SH-SY5Y (cell line): ENCODE measurements around the gene RPS6KC1.

Source experiments
- GATA2 ChIP-seq: IDR thresholded peaks from 2 replicates; pipeline ENCODE4 v1.6.1; 2011; ENCODE audit warnings: mild to moderate bottlenecking, low read depth, low read length
- GATA3 ChIP-seq: IDR thresholded peaks from 2 replicates; pipeline ENCODE4 v1.6.1; 2011; ENCODE audit warnings: low read depth, mild to moderate bottlenecking, low read length, moderate library complexity

DNA sequence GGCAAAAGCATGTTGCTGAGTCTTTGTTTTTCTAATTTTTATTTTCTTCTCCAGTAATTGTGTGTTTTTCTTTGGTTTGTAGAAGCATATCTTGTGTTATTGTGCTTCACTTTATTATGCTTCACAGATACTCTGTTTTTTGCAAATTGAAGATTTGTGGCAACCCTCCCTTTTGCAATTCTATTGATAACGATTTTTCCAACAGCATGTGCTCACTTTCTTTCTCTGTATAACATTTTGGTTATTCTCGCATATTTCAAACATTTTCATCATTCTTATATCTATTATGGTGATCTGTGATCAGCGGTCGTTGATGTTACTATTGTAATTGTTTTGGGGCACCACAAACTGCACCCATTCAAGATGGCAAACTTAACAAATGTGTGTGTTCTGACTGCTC is 31.6 kb upstream of the RPS6KC1 start:
- TF ChIP-seq GATA3 (no peak), GATA2 (no peak)
